H1 (cell line): ENCODE results near the gene UBALD1. TPM values are rescaled to one million over a fixed set of nuclear protein-coding genes. Genes with fewer than 3 reads are reported as not detected.

ENCODE experiments used
- CTCF ChIA-PET: fragments of 300-600 bp; sonication (Branson Sonifier 250); formaldehyde crosslinking; loops from one replicate; lab custom pipeline; 2021; ENCODE audit not compliant: partially characterized antibody; lab: Charles Lee
- POLR2A ChIA-PET: fragments of 300-600 bp; sonication (Branson Sonifier 250); formaldehyde crosslinking; loops from one replicate; lab custom pipeline; 2021; ENCODE audit warnings: inconsistent platforms; ENCODE audit not compliant: partially characterized antibody; lab: Charles Lee
- DNase-seq, 2 experiments: peaks; one replicate each; pipeline versions ENCODE4 v3.0.0 to v3.0.0-alpha.2; 2010 to 2022; ENCODE audit warnings: low spot score in 2 of 2, low read depth in 1 of 2, mixed read lengths in 1 of 2
- FAIRE-seq: peaks from 2 replicates; lab custom pipeline; 2011; peaks lifted over from hg19 to GRCh38; lab: Jason Lieb, UNC
- H2AFZ ChIP-seq: 2 replicates; pipeline ENCODE4 v1.8.1; 2012; ENCODE audit warnings: low read length, inconsistent platforms
- H2AK5ac ChIP-seq: 2 replicates; pipeline ENCODE4 v1.6.1; 2013; ENCODE audit warnings: low read depth, low read length
- H2BK120ac ChIP-seq: replicated peaks from 2 replicates; pipeline ENCODE3; 2013; ENCODE audit warnings: low read depth, low read length, inconsistent platforms
- H2BK12ac ChIP-seq: 2 replicates; pipeline ENCODE4 v1.6.1; 2013; ENCODE audit warnings: low read depth, low read length
- H2BK15ac ChIP-seq: 2 replicates; pipeline ENCODE4 v1.6.1; 2013; ENCODE audit warnings: low read length
- H2BK20ac ChIP-seq: 2 replicates; pipeline ENCODE4 v1.6.1; 2013; ENCODE audit warnings: low read length
- H2BK5ac ChIP-seq: 2 replicates; pipeline ENCODE4 v1.6.1; 2013; ENCODE audit warnings: low read depth, low read length
- H3K14ac ChIP-seq: 2 replicates; pipeline ENCODE4 v1.6.1; 2013; ENCODE audit warnings: inconsistent platforms; ENCODE audit not compliant: insufficient read length
- H3K18ac ChIP-seq: 2 replicates; pipeline ENCODE4 v1.6.1; 2013; ENCODE audit warnings: low read length; ENCODE audit errors: extremely low read depth
- H3K23ac ChIP-seq: 2 replicates; pipeline ENCODE4 v1.6.1; 2013; ENCODE audit warnings: inconsistent platforms; ENCODE audit not compliant: insufficient read length
- H3K23me2 ChIP-seq: 2 replicates; pipeline ENCODE4 v1.6.1; 2013; ENCODE audit warnings: low read depth, low read length
- H3K27ac ChIP-seq: 2 replicates; pipeline ENCODE4 v1.6.1; 2011; ENCODE audit warnings: low read depth, low read length, inconsistent platforms
- H3K27me3 ChIP-seq, 4 experiments: replicated peaks in 1 of 4; 1 replicate in 1 of 4; 2 replicates in 3 of 4; pipeline versions ENCODE4 v1.6.1 to v1.8.1; 2011 to 2013; ENCODE audit warnings: low read length in 3 of 4, mild to moderate bottlenecking in 3 of 4, inconsistent platforms in 2 of 4, mixed read lengths in 2 of 4, moderate library complexity in 1 of 4; ENCODE audit not compliant: control insufficient read depth in 3 of 4, insufficient read depth in 3 of 4; ENCODE audit errors: extremely low read depth in 1 of 4
- H3K36me3 ChIP-seq, 4 experiments: 2 replicates each; pipeline versions ENCODE4 v1.6.1 to v1.8.1; 2011 to 2013; ENCODE audit warnings: mild to moderate bottlenecking in 4 of 4, low read length in 3 of 4, moderate library complexity in 2 of 4, control low read depth in 1 of 4, inconsistent platforms in 1 of 4; ENCODE audit not compliant: insufficient read depth in 4 of 4, control insufficient read depth in 2 of 4
- H3K4ac ChIP-seq: replicated peaks from 2 replicates; pipeline ENCODE3; 2013; ENCODE audit warnings: low read length, low read depth, mixed read lengths, inconsistent platforms; ENCODE audit not compliant: insufficient read length
- H3K4me1 ChIP-seq, 4 experiments: replicated peaks in 1 of 4; 1 replicate in 1 of 4; 2 replicates in 3 of 4; pipeline versions ENCODE4 v1.6.1 to v1.8.1; 2011 to 2013; ENCODE audit warnings: low read length in 3 of 4, inconsistent platforms in 2 of 4, mixed read lengths in 1 of 4; ENCODE audit not compliant: insufficient read depth in 4 of 4, control insufficient read depth in 3 of 4
- H3K4me2 ChIP-seq, 2 experiments: 2 replicates each; pipeline versions ENCODE4 v1.6.1 to v1.8.1; 2011 to 2013; ENCODE audit warnings: low read depth in 2 of 2, low read length in 2 of 2, control low read depth in 1 of 2, inconsistent platforms in 1 of 2, mild to moderate bottlenecking in 1 of 2; ENCODE audit not compliant: insufficient read depth in 1 of 2
- H3K4me3 ChIP-seq, 4 experiments: fragments of 200-600, 300-600 bp in 1 of 4; sonication (generic), shearing (Covaris generic), sonication (Bioruptor Twin) in 1 of 4; 2 replicates each; pipeline versions ENCODE4 v1.5.1 to v1.8.1; 2011 to 2016; ENCODE audit warnings: low read length in 4 of 4, low read depth in 3 of 4, control low read depth in 2 of 4, inconsistent platforms in 2 of 4, mild to moderate bottlenecking in 2 of 4, mixed read lengths in 1 of 4, moderate library complexity in 1 of 4; ENCODE audit not compliant: insufficient read depth in 2 of 4; ENCODE audit errors: extremely low read depth in 1 of 4
- H3K56ac ChIP-seq: replicated peaks from 2 replicates; pipeline ENCODE3; 2013; ENCODE audit warnings: low read depth, mild to moderate bottlenecking, mixed read lengths, low read length, inconsistent platforms; ENCODE audit not compliant: insufficient read length
- H3K79me1 ChIP-seq: 2 replicates; pipeline ENCODE4 v1.6.1; 2013; ENCODE audit warnings: low read depth, low read length, control low read depth
- H3K79me2 ChIP-seq, 2 experiments: 2 replicates each; pipeline versions ENCODE4 v1.6.1 to v1.8.1; 2012 to 2013; ENCODE audit warnings: low read length in 2 of 2, mild to moderate bottlenecking in 2 of 2, inconsistent platforms in 1 of 2; ENCODE audit not compliant: insufficient read depth in 2 of 2, control insufficient read depth in 1 of 2
- H3K9ac ChIP-seq, 4 experiments: replicated peaks in 1 of 4; 1 replicate in 1 of 4; 2 replicates in 3 of 4; pipeline versions ENCODE4 v1.6.1 to v1.8.1; 2011 to 2013; ENCODE audit warnings: low read depth in 3 of 4, low read length in 3 of 4, control low read depth in 2 of 4, mild to moderate bottlenecking in 2 of 4, moderate library complexity in 2 of 4, inconsistent platforms in 1 of 4; ENCODE audit errors: extremely low read depth in 1 of 4
- H3K9me3 ChIP-seq, 2 experiments: 2 replicates each; pipeline versions ENCODE4 v1.6.1 to v1.8.1; 2012 to 2013; ENCODE audit warnings: mild to moderate bottlenecking in 2 of 2, moderate library complexity in 2 of 2, control low read depth in 1 of 2, inconsistent platforms in 1 of 2, low read depth in 1 of 2, low read length in 1 of 2, mixed read lengths in 1 of 2; ENCODE audit not compliant: insufficient read depth in 2 of 2
- H4K20me1 ChIP-seq, 2 experiments: replicated peaks in 1 of 2; 2 replicates each; pipeline versions ENCODE3 to v1.8.1; 2011 to 2013; ENCODE audit warnings: inconsistent platforms in 2 of 2, low read length in 2 of 2, mild to moderate bottlenecking in 1 of 2; ENCODE audit not compliant: insufficient read depth in 2 of 2, control insufficient read depth in 1 of 2
- H4K5ac ChIP-seq: 2 replicates; pipeline ENCODE4 v1.6.1; 2013; ENCODE audit warnings: low read length, low read depth, mixed read lengths, inconsistent platforms; ENCODE audit not compliant: insufficient read length
- H4K8ac ChIP-seq: 2 replicates; pipeline ENCODE4 v1.8.0; 2013; ENCODE audit warnings: mild to moderate bottlenecking, moderate library complexity, low read length, inconsistent platforms; ENCODE audit not compliant: insufficient read depth; ENCODE audit errors: extremely low read depth
- H4K91ac ChIP-seq: replicated peaks from 2 replicates; pipeline ENCODE3; 2013; ENCODE audit warnings: low read length, mixed read lengths, inconsistent platforms; ENCODE audit not compliant: insufficient read length
- CHD1 ChIP-seq: IDR thresholded peaks from 2 replicates; pipeline ENCODE4 v1.6.1; 2012; ENCODE audit warnings: low read depth, low read length, improper control_type of control experiment
- CTCF ChIP-seq, 3 experiments: IDR thresholded peaks; 1 replicate in 2 of 3; 2 replicates in 1 of 3; pipeline versions ENCODE4 v1.5.1 to v1.6.1; 2011; ENCODE audit warnings: low read length in 3 of 3, mild to moderate bottlenecking in 3 of 3, inconsistent platforms in 2 of 3, low read depth in 1 of 3, moderate library complexity in 1 of 3; ENCODE audit not compliant: insufficient read depth in 1 of 3; ENCODE audit errors: control extremely low read depth in 1 of 3
- HDAC6 ChIP-seq: IDR thresholded peaks from one replicate; pipeline ENCODE4 v1.7.1; 2012; ENCODE audit warnings: low read depth, mild to moderate bottlenecking, inconsistent platforms, low read length, moderate library complexity
- KDM1A ChIP-seq: fragments of 200-600, 300-600 bp; sonication (generic); IDR thresholded peaks from 2 replicates; pipeline ENCODE4 v1.7.1; 2016; ENCODE audit warnings: mild to moderate bottlenecking, low read length, borderline replicate concordance
- KDM4A ChIP-seq: IDR thresholded peaks from one replicate; pipeline ENCODE4 v1.7.1; 2012; ENCODE audit warnings: low read depth, mild to moderate bottlenecking, moderate library complexity, low read length, inconsistent platforms; ENCODE audit not compliant: severe bottlenecking
- SP2 ChIP-seq: IDR thresholded peaks from 2 replicates; pipeline ENCODE4 v1.6.1; 2012; ENCODE audit warnings: mild to moderate bottlenecking, low read length, inconsistent platforms
- SRF ChIP-seq: IDR thresholded peaks from 2 replicates; pipeline ENCODE4 v1.6.1; 2011; ENCODE audit warnings: mild to moderate bottlenecking, low read depth, low read length, moderate library complexity
- TAF7 ChIP-seq: optimal IDR thresholded peaks from 2 replicates; pipeline ENCODE3; 2011; ENCODE audit warnings: low read depth, mild to moderate bottlenecking, inconsistent platforms, low read length, moderate library complexity, borderline replicate concordance
- TCF12 ChIP-seq: IDR thresholded peaks from 2 replicates; pipeline ENCODE4 v1.6.1; 2011; ENCODE audit warnings: low read depth, mild to moderate bottlenecking, low read length
- USF2 ChIP-seq: IDR thresholded peaks from 2 replicates; pipeline ENCODE4 v1.6.1; 2011; ENCODE audit warnings: low read length, improper control_type of control experiment
- WGBS, 2 experiments: shearing (Covaris generic) in 1 of 2; methylation state at CpG; one replicate each; pipeline versions ENCODE4 v1.1.6 to v1.1.7; 2013 to 2015; ENCODE audit warnings: low lambda C conversion rate in 2 of 2, mixed read lengths in 2 of 2, inconsistent platforms in 1 of 2, low coverage in 1 of 2, missing lambda C conversion rate in 1 of 2; ENCODE audit not compliant: insufficient replicate concordance in 2 of 2, insufficient coverage in 1 of 2, insufficient read length in 1 of 2; ENCODE audit errors: extremely low coverage in 1 of 2, missing lambda C conversion rate in 1 of 2; 5-methylcytosine and 5-hydroxymethylcytosine counted together
- polyA plus RNA-seq, 7 experiments: library from polyadenylated mRNA; depleted of rRNA in 3 of 7; stranded (reverse) in 5 of 7; unstranded in 2 of 7; fragments of >200 nt in 5 of 7; fragments of 200-250 nt in 2 of 7; gene quantifications; 1 replicate in 5 of 7; 2 replicates in 1 of 7; 4 replicates in 1 of 7; pipeline versions ENCODE4 v1.2.1 to v1.2.3, GENCODE V29; 2011 to 2013; ENCODE audit warnings: missing spikeins in 2 of 7, mixed read lengths in 2 of 7
- total RNA-seq: library from RNA; stranded (reverse); fragmentation: NEBNext Ultra II Directional; extraction: Animal tissue kit (Norgen Biotek cat#: 25700); gene quantifications from 2 replicates; pipeline ENCODE4 v1.2.1, GENCODE V29; 2021

The UBALD1 gene
- total and polyA plus RNA-seq, 2 of the 8 experiments (the other 6 are each of a cell fraction or from before 2014, with no cell fraction given): 28.6 to 62.0 TPM

GRCh38 chr16:4583906-4584305, 30.8 kb downstream of the UBALD1 start:
- Histone ChIP-seq H3K9ac (no peak overlapping the region), H2AK5ac (no peak overlapping the region), H4K91ac (no peak overlapping the region), H3K27ac (no peak overlapping the region), H2BK5ac (no peak overlapping the region), H4K8ac (no peak overlapping the region), H2BK15ac (no peak overlapping the region), H3K56ac (no peak overlapping the region), H3K23ac (no peak overlapping the region), H3K18ac (no peak overlapping the region), H2BK12ac (no peak overlapping the region), H2BK20ac (no peak overlapping the region), H3K79me1 (no peaks in the 10 kb centered on the region), H2AFZ (no peak overlapping the region), H3K79me2 (no peaks in the 10 kb centered on the region), H3K4ac (no peak overlapping the region), H4K20me1 (peaks cover 0 to 2% of the 10 kb centered on the region in 2 experiments), H3K4me3 (no peak overlapping the region), H4K5ac (no peak overlapping the region), H3K23me2 (no peaks in the 10 kb centered on the region), H3K36me3 (no peaks in the 10 kb centered on the region), H3K4me1 (no peaks in the 10 kb centered on the region; a peak in 1 of 7 replicates), H2BK120ac (no peak overlapping the region), H3K4me2 (no peak overlapping the region), H3K14ac (no peak overlapping the region), H3K27me3 (no peaks in the 10 kb centered on the region; a peak in 1 of 7 replicates), H3K9me3 (peaks cover 8% of the 10 kb centered on the region in 2 experiments; a peak in 3 of 4 replicates)
- 92% methylated on average over 4 of the region's 4 CpGs; no CpG with 5 or more reads in 1 of the 2 experiments for WGBS, 2 experiments
- ChIA-PET CTCF (interaction anchor here (1.1 to 5.9 kb wide), 8 partner anchors 10 to 77 kb away, joined by 3 to 65 read pairs (median 20); no protein-coding TSS in a partner anchor), POLR2A (interaction anchor here (0.7 to 2.4 kb wide), 5 partner anchors 8 to 66 kb away, joined by 3 to 9 read pairs (median 3); partner anchors contain the start of gene CDIP1)
- FAIRE-seq (no peak), DNase-seq (no peak)
- TF ChIP-seq KDM1A (no peak), TAF7 (no peak), SRF (no peak), CTCF (IDR thresholded peaks at IDR 0.05; ENCODE audit: control extremely low read depth in 1 of 3, insufficient read depth in 1 of 3, low read depth in 1 of 3, low read length in 3 of 3) (no peak), CHD1 (no peak), TCF12 (no peak), KDM4A (no peak), HDAC6 (no peak), SP2 (no peak), USF2 (no peak)
